ENCODE results near the gene CEBPZOS.
"Not testable (repeated sequence)": the region's sequence is repeated elsewhere in the genome, so short reads cannot be mapped to it uniquely, and the experiment has no call there.

CEBPZOS gene

GRCh38 chr2:37201208-37201607 lies 4.9 kb downstream of the CEBPZOS start:
- Histone ChIP-seq H2BK15ac (ENCODE audit: low read length) (no peak overlapping the region), H3K36me3 (replicated peaks in 1 of 2; ENCODE audit: control insufficient read depth in 2 of 2, insufficient read depth in 2 of 2, low read length in 2 of 2) (peaks cover 8 to 58% of the 10 kb centered on the region in 2 donors), H3K4ac (ENCODE audit: low read length) (no peak overlapping the region), H3K14ac (ENCODE audit: low read length) (no peak overlapping the region), H3K4me2 (ENCODE audit: insufficient read depth, low read length, poor library complexity, severe bottlenecking) (no peak overlapping the region), H2AFZ (ENCODE audit: low read length) (no peak overlapping the region), H2BK12ac (ENCODE audit: low read length) (no peak overlapping the region), H3K23ac (ENCODE audit: low read depth, low read length, poor library complexity) (no peak overlapping the region), H3K18ac (ENCODE audit: low read length) (no peak overlapping the region), H4K8ac (ENCODE audit: low read depth, low read length) (no peak overlapping the region), H3K9me3 (replicated peaks in 1 of 2; ENCODE audit: control insufficient read depth in 2 of 2, insufficient read depth in 1 of 2, low read depth in 1 of 2, low read length in 2 of 2) (peaks cover 6 to 17% of the 10 kb centered on the region in 2 donors), H3K9ac (ENCODE audit: low read depth, low read length, poor library complexity) (no peak overlapping the region), H3K27me3 (ENCODE audit: control insufficient read depth in 3 of 3, insufficient read depth in 3 of 3, low read depth in 1 of 3, low read length in 3 of 3) (no peaks in the 10 kb centered on the region), H2AK5ac (ENCODE audit: low read depth, low read length) (no peak overlapping the region), H3K4me3 (ENCODE audit: low read length in 2 of 2) (no peak overlapping the region), H3K4me1 (ENCODE audit: control insufficient read depth in 2 of 2, insufficient read depth in 1 of 2, low read depth in 1 of 2, low read length in 2 of 2) (peaks cover 0 to 2% of the 10 kb centered on the region in 2 donors), H2BK120ac (ENCODE audit: low read depth, low read length) (no peak overlapping the region), H4K91ac (ENCODE audit: low read depth, low read length, poor library complexity) (no peak overlapping the region), H3K79me1 (ENCODE audit: low read depth, low read length) (peaks cover 6% of the 10 kb centered on the region), H2BK5ac (ENCODE audit: low read length) (no peak overlapping the region), H3K27ac (replicated peaks; ENCODE audit: low read length) (no peak overlapping the region)
- no peak for DNase-seq (ENCODE audit: low spot score)
- no CpG with 5 or more reads among the region's 1 CpG for WGBS, 2 donors (ENCODE audit: extremely low coverage in 2 of 2, insufficient read length in 2 of 2, insufficient replicate concordance in 1 of 2)

DNA sequence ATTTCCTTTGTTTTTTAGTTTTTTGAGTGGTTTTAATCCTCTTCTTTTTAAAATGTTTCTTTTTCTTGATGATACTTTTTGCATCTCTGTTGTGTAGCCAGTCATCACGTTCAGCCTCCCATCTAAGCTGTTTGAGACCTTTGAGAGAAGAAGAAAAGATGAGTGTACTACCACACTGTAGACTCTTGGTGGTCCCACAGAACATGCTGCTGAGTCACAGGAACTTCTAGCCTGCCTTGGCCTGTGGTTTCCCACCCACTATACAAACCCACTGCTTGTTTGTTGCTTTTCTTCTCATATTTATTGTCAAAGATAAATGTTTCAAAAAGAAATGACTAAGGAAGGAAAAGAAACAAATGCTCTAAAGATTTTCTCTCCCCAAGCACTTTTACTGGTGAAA lies 5.5 kb downstream of the CEBPZOS start:
- H2BK12ac ChIP-seq (ENCODE audit: low read length), result no peak overlapping the region
- no peak overlapping the region for H4K91ac ChIP-seq (ENCODE audit: low read depth, low read length, poor library complexity)
- no peak overlapping the region for H2BK120ac ChIP-seq (ENCODE audit: low read depth, low read length)
- H3K4me2 ChIP-seq (ENCODE audit: insufficient read depth, low read length, poor library complexity, severe bottlenecking), result no peak overlapping the region
- no peak overlapping the region for H3K4me3 ChIP-seq (ENCODE audit: low read length in 2 of 2)
- peaks cover 0 to 2% of the 10 kb centered on the region in 2 donors for H3K4me1 ChIP-seq (ENCODE audit: control insufficient read depth in 2 of 2, insufficient read depth in 1 of 2, low read depth in 1 of 2, low read length in 2 of 2)
- DNase-seq (ENCODE audit: low spot score), result no peak
- no peaks in the 10 kb centered on the region for H3K27me3 ChIP-seq (ENCODE audit: control insufficient read depth in 3 of 3, insufficient read depth in 3 of 3, low read depth in 1 of 3, low read length in 3 of 3)
- WGBS, 2 donors (ENCODE audit: extremely low coverage in 2 of 2, insufficient read length in 2 of 2, insufficient replicate concordance in 1 of 2), result no CpG with 5 or more reads among the region's 1 CpG
- no peak overlapping the region for H2BK5ac ChIP-seq (ENCODE audit: low read length)
- no peak overlapping the region for H2AFZ ChIP-seq (ENCODE audit: low read length)
- no peak overlapping the region for H2AK5ac ChIP-seq (ENCODE audit: low read depth, low read length)
- H3K9me3 ChIP-seq (replicated peaks in 1 of 2; ENCODE audit: control insufficient read depth in 2 of 2, insufficient read depth in 1 of 2, low read depth in 1 of 2, low read length in 2 of 2), result peaks cover 8 to 22% of the 10 kb centered on the region in 2 donors
- H2BK15ac ChIP-seq (ENCODE audit: low read length), result no peak overlapping the region
- H3K23ac ChIP-seq (ENCODE audit: low read depth, low read length, poor library complexity), result no peak overlapping the region
- peaks cover 2% of the 10 kb centered on the region for H3K79me1 ChIP-seq (ENCODE audit: low read depth, low read length)
- no peak overlapping the region for H3K9ac ChIP-seq (ENCODE audit: low read depth, low read length, poor library complexity)
- no peak overlapping the region for H3K27ac ChIP-seq (replicated peaks; ENCODE audit: low read length)
- H3K18ac ChIP-seq (ENCODE audit: low read length), result no peak overlapping the region
- no peak overlapping the region for H3K4ac ChIP-seq (ENCODE audit: low read length)
- H3K14ac ChIP-seq (ENCODE audit: low read length), result no peak overlapping the region
- peaks cover 8 to 64% of the 10 kb centered on the region in 2 donors for H3K36me3 ChIP-seq (replicated peaks in 1 of 2; ENCODE audit: control insufficient read depth in 2 of 2, insufficient read depth in 2 of 2, low read length in 2 of 2)
- H4K8ac ChIP-seq (ENCODE audit: low read depth, low read length), result no peak overlapping the region

DNA sequence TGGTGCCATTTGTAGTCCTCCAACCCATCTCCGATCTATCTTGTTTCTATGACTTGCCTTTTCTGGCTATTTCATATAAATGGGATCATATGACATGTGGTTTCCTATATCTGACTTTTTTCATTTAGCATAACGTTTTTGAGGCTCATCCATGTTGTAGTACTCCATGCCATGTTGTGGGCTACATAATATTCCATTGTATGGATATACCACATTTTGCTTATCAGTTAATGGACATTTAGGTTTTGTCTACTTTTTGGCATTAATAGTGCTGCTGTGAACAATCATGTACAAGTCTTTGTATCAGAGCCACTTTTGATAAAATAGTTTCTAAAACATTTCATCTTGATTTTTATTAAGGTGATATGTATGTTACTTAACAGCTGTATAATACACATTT lies 7.4 kb downstream of the CEBPZOS start:
- no peak overlapping the region for H4K8ac ChIP-seq (ENCODE audit: low read depth, low read length)
- peaks cover 8 to 83% of the 10 kb centered on the region in 2 donors for H3K36me3 ChIP-seq (replicated peaks in 1 of 2; ENCODE audit: control insufficient read depth in 2 of 2, insufficient read depth in 2 of 2, low read length in 2 of 2)
- H3K4me3 ChIP-seq (ENCODE audit: low read length in 2 of 2), result no peak overlapping the region
- no CpG with 5 or more reads among the region's 2 CpGs for WGBS, 2 donors (ENCODE audit: extremely low coverage in 2 of 2, insufficient read length in 2 of 2, insufficient replicate concordance in 1 of 2)
- no peak overlapping the region for H2BK12ac ChIP-seq (ENCODE audit: low read length)
- H3K9me3 ChIP-seq (replicated peaks in 1 of 2; ENCODE audit: control insufficient read depth in 2 of 2, insufficient read depth in 1 of 2, low read depth in 1 of 2, low read length in 2 of 2), result peaks cover 8 to 33% of the 10 kb centered on the region in 2 donors
- no peak overlapping the region for H2BK15ac ChIP-seq (ENCODE audit: low read length)
- H3K4ac ChIP-seq (ENCODE audit: low read length), result no peak overlapping the region
- no peak overlapping the region for H2BK5ac ChIP-seq (ENCODE audit: low read length)
- no peak overlapping the region for H3K4me2 ChIP-seq (ENCODE audit: insufficient read depth, low read length, poor library complexity, severe bottlenecking)
- H3K27me3 ChIP-seq (ENCODE audit: control insufficient read depth in 3 of 3, insufficient read depth in 3 of 3, low read depth in 1 of 3, low read length in 3 of 3), result no peaks in the 10 kb centered on the region
- no peak overlapping the region for H3K9ac ChIP-seq (ENCODE audit: low read depth, low read length, poor library complexity)
- H3K27ac ChIP-seq (replicated peaks; ENCODE audit: low read length), result no peak overlapping the region
- no peak for DNase-seq (ENCODE audit: low spot score)
- no peak overlapping the region for H2AK5ac ChIP-seq (ENCODE audit: low read depth, low read length)
- H3K79me1 ChIP-seq (ENCODE audit: low read depth, low read length), result no peaks in the 10 kb centered on the region
- H3K4me1 ChIP-seq (ENCODE audit: control insufficient read depth in 2 of 2, insufficient read depth in 1 of 2, low read depth in 1 of 2, low read length in 2 of 2), result peaks cover 0 to under 1% of the 10 kb centered on the region in 2 donors
- no peak overlapping the region for H2AFZ ChIP-seq (ENCODE audit: low read length)
- H3K14ac ChIP-seq (ENCODE audit: low read length), result no peak overlapping the region
- no peak overlapping the region for H3K23ac ChIP-seq (ENCODE audit: low read depth, low read length, poor library complexity)
- no peak overlapping the region for H3K18ac ChIP-seq (ENCODE audit: low read length)
- H4K91ac ChIP-seq (ENCODE audit: low read depth, low read length, poor library complexity), result no peak overlapping the region
- no peak overlapping the region for H2BK120ac ChIP-seq (ENCODE audit: low read depth, low read length)

DNA sequence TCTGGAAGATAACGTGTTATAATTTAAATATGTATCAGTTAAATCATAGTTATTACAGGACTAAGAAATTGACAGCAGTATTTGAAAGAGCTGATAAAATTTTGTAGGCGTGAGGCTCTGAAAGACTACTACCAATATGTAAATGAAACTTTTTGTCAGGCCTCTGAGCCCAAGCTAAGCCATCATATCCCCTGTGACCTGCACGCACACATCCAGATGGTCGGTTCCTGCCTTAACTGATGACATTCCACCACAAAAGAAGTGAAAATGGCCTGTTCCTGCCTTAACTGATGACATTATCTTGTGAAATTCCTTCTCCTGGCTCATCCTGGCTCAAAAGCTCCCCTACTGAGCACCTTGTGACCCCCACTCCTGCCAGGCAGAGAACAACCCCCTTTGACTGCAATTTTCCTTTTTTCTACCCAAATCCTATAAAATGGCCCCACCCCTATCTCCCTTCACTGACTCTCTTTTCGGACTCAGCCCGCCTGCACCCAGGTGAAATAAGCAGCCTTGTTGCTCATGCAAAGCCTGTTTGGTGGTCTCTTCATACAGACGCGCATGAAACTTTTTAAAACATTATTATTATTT lies 8.9 kb downstream of the CEBPZOS start:
- H2AK5ac ChIP-seq (ENCODE audit: low read depth, low read length); H2BK15ac ChIP-seq (ENCODE audit: low read length); H2AFZ ChIP-seq (ENCODE audit: low read length); H4K8ac ChIP-seq (ENCODE audit: low read depth, low read length); H3K27me3 ChIP-seq (ENCODE audit: control insufficient read depth in 3 of 3, insufficient read depth in 3 of 3, low read depth in 1 of 3, low read length in 3 of 3); H3K9ac ChIP-seq (ENCODE audit: low read depth, low read length, poor library complexity); H2BK12ac ChIP-seq (ENCODE audit: low read length); DNase-seq (ENCODE audit: low spot score); H3K27ac ChIP-seq (replicated peaks; ENCODE audit: low read length); H3K18ac ChIP-seq (ENCODE audit: low read length); H3K4me3 ChIP-seq (ENCODE audit: low read length in 2 of 2); H3K14ac ChIP-seq (ENCODE audit: low read length); H2BK5ac ChIP-seq (ENCODE audit: low read length); H3K23ac ChIP-seq (ENCODE audit: low read depth, low read length, poor library complexity); H3K79me1 ChIP-seq (ENCODE audit: low read depth, low read length); H3K4me2 ChIP-seq (ENCODE audit: insufficient read depth, low read length, poor library complexity, severe bottlenecking); H4K91ac ChIP-seq (ENCODE audit: low read depth, low read length, poor library complexity); H3K4ac ChIP-seq (ENCODE audit: low read length); H3K4me1 ChIP-seq (ENCODE audit: control insufficient read depth in 2 of 2, insufficient read depth in 1 of 2, low read depth in 1 of 2, low read length in 2 of 2); H2BK120ac ChIP-seq (ENCODE audit: low read depth, low read length): not testable (repeated sequence)
- WGBS, 2 donors (ENCODE audit: extremely low coverage in 2 of 2, insufficient read length in 2 of 2, insufficient replicate concordance in 1 of 2), result no CpG with 5 or more reads among the region's 8 CpGs
- H3K36me3 ChIP-seq (replicated peaks in 1 of 2; ENCODE audit: control insufficient read depth in 2 of 2, insufficient read depth in 2 of 2, low read length in 2 of 2), result peaks cover 17 to 98% of the 10 kb centered on the region in 2 donors
- peaks cover 10 to 40% of the 10 kb centered on the region in 2 donors for H3K9me3 ChIP-seq (replicated peaks in 1 of 2; ENCODE audit: control insufficient read depth in 2 of 2, insufficient read depth in 1 of 2, low read depth in 1 of 2, low read length in 2 of 2)

Data from neuronal stem cell (in vitro differentiated cells).